ENCODE data around the gene IRF2BPL. TPM values are rescaled to one million over a fixed set of nuclear protein-coding genes. Genes with fewer than 3 reads are reported as not detected.

The IRF2BPL gene
- total RNA-seq, 2 experiments from 2014 or later: 36.2 to 37.7 TPM

DNA sequence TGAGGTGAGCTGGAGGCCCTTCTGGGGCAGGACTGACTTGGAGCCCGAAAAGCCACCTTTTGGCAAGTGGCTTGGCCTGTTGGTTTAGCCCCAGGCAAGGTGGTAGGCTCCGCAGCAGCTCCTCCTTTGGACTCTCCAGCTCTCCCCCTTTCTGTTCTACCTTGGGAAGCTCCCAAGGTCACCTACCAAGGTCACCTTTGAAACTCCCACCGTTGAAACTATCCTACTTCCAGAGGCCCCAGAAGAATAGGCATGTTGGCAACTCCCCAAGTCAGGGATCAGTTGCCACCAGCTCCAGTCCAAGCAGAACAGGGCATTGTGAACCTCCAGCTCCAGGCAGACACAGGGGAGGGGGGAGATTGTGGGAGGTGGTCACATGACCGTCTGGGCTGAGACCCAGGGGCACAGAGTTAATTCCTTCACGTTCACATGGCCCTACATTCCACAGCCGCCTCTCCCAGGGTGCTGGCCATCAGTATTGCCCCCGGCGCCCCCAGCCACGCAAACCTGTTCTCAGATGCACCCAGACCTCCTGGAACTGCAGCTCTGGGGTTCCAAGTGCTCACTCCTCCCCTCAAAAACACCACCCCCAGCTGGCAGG, 14.4 kb downstream of the IRF2BPL start:
- CTCF ChIA-PET: interaction anchor here (1.0 to 1.9 kb wide), 3 partner anchors 39 to 61 kb away, joined by 3 to 7 read pairs (median 4); no protein-coding TSS in a partner anchor
- ATAC-seq: no peak
- intact Hi-C loops (cut with micrococcal nuclease): no loop called here
- TF ChIP-seq, protein P1, sequence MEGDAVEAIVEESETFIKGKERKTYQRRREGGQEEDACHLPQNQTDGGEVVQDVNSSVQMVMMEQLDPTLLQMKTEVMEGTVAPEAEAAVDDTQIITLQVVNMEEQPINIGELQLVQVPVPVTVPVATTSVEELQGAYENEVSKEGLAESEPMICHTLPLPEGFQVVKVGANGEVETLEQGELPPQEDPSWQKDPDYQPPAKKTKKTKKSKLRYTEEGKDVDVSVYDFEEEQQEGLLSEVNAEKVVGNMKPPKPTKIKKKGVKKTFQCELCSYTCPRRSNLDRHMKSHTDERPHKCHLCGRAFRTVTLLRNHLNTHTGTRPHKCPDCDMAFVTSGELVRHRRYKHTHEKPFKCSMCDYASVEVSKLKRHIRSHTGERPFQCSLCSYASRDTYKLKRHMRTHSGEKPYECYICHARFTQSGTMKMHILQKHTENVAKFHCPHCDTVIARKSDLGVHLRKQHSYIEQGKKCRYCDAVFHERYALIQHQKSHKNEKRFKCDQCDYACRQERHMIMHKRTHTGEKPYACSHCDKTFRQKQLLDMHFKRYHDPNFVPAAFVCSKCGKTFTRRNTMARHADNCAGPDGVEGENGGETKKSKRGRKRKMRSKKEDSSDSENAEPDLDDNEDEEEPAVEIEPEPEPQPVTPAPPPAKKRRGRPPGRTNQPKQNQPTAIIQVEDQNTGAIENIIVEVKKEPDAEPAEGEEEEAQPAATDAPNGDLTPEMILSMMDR (IDR thresholded peaks at IDR 0.05): no peak
- Mint-ChIP-seq H3K9me3 (no peaks in the 10 kb centered on the region), H3K36me3 (ENCODE audit: low read depth) (no peaks in the 10 kb centered on the region), H3K4me3 (no peak overlapping the region), H3K4me1 (ENCODE audit: low read depth) (no peaks in the 10 kb centered on the region), H3K27ac (no peak overlapping the region), H3K27me3 (peaks cover 2% of the 10 kb centered on the region)
- DNase-seq: no peak
- POLR2A ChIA-PET: interaction anchor here (1.3 kb wide), 1 partner anchor 58 kb away, joined by 3 read pairs; no protein-coding TSS in a partner anchor

DNA sequence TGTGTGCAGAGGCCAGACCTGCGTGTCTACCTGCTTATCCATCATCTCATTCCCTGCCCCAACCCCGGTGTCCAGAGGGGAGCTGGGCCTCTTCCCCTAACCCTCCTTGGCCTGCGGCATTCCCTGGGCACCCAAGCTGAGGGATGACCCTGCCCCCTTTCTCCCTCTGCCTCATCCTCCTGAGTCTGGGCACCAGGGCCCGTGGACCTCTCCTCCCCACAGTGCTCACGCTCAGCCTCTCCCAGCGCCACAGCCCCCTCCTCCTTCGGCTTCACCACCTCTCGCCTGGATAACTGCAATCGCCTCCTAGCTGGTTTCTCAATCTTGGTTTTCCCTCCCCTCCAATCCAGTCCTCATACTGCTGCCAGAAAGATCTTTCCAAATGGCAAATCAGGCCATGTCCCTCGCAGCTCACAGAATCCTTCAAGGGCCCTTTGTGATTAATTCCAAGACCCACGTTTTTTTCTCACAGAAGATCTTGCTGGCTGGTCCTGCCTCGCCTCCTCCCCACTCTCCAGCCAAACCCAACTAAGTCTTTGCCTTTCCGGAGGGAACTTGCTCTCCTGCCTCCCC, 16.2 kb downstream of the IRF2BPL start:
- peaks cover 2% of the 10 kb centered on the region for H3K27me3 Mint-ChIP-seq
- CTCF ChIA-PET: interaction anchor here (1.2 to 2.3 kb wide), 3 partner anchors 11 to 59 kb away, joined by 3 to 7 read pairs (median 6); no protein-coding TSS in a partner anchor
- TF ChIP-seq, protein P1 (IDR thresholded peaks at IDR 0.05): no peak
- POLR2A ChIA-PET: interaction anchor here (0.6 to 0.9 kb wide), 3 partner anchors 51 to 325 kb away, joined by 3 to 4 read pairs (median 3); no protein-coding TSS in a partner anchor
- no peaks in the 10 kb centered on the region for H3K9me3 Mint-ChIP-seq
- no peak overlapping the region for H3K27ac Mint-ChIP-seq
- ATAC-seq (no peak), DNase-seq (no peak)
- H3K36me3 Mint-ChIP-seq (ENCODE audit: low read depth): no peaks in the 10 kb centered on the region
- no peaks in the 10 kb centered on the region for H3K4me1 Mint-ChIP-seq (ENCODE audit: low read depth)
- intact Hi-C loops (cut with micrococcal nuclease): no loop called here
- H3K4me3 Mint-ChIP-seq: no peak overlapping the region

DNA sequence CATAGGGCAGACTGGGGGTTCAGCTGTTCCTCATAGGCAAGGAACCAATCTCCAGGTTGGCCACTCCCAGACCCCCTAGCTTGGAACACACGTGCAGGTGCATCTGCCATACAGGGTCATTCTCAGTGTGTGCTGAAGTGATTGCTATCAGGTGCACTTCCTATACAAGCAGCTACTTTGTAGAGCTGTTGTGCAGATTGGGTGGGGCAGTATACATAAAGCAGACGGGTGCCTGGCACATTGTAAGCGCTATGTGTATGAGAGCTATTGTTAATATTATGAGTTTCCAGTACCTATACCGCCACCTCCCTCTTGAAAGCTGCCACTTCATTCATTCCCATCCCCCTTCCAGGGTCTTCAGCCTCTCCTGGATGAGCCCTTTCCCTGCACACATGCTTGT, 17.3 kb downstream of the IRF2BPL start:
- Mint-ChIP-seq H3K27ac (no peak overlapping the region), H3K4me1 (ENCODE audit: low read depth) (no peaks in the 10 kb centered on the region), H3K9me3 (no peaks in the 10 kb centered on the region), H3K4me3 (no peak overlapping the region), H3K27me3 (peaks cover 2% of the 10 kb centered on the region), H3K36me3 (ENCODE audit: low read depth) (no peaks in the 10 kb centered on the region)
- CTCF ChIA-PET: interaction anchor here (0.8 to 2.3 kb wide), 3 partner anchors 12 to 60 kb away, joined by 3 to 6 read pairs (median 3); no protein-coding TSS in a partner anchor
- DNase-seq (no peak), ATAC-seq (no peak)
- TF ChIP-seq, protein P1 (IDR thresholded peaks at IDR 0.05): no peak
- intact Hi-C loops (cut with micrococcal nuclease): no loop called here
- POLR2A ChIA-PET: interaction anchor here (1.5 kb wide), 1 partner anchor 39 kb away, joined by 3 read pairs; no protein-coding TSS in a partner anchor

DNA sequence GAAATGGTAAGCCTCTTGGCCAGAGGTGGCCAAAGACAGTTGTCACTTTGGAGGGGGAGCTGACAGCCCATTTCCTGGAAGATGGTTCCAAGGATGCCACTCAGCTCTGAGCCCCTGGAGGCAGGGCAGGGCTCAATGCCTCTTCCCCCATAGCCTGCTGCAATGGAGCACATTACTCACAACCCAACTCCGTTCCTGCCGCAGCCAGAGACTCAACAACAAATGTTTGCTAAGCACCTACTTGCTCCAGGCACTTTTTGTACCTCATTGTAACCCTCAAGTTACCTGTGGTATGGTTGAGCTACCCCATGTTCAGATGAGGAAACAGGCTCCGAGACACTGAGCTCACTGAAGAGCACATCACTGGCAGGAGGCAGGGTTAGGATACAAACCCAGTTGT, 19.5 kb downstream of the IRF2BPL start:
- Mint-ChIP-seq H3K4me1 (ENCODE audit: low read depth) (peaks cover 6% of the 10 kb centered on the region), H3K27ac (no peak overlapping the region), H3K36me3 (ENCODE audit: low read depth) (no peaks in the 10 kb centered on the region), H3K27me3 (peaks cover 3% of the 10 kb centered on the region), H3K9me3 (no peaks in the 10 kb centered on the region), H3K4me3 (no peak overlapping the region)
- intact Hi-C loops (cut with micrococcal nuclease): no loop called here
- ChIA-PET POLR2A (interaction anchor here (0.6 to 1.2 kb wide), 4 partner anchors 9 to 820 kb away, joined by 3 to 4 read pairs (median 3); no protein-coding TSS in a partner anchor), CTCF (interaction anchor here (0.8 to 1.7 kb wide), 4 partner anchors 37 to 133 kb away, joined by 4 to 7 read pairs (median 6); no protein-coding TSS in a partner anchor)
- no peak for DNase-seq
- ATAC-seq: no peak
- TF ChIP-seq, protein P1 (IDR thresholded peaks at IDR 0.05): no peak

DNA sequence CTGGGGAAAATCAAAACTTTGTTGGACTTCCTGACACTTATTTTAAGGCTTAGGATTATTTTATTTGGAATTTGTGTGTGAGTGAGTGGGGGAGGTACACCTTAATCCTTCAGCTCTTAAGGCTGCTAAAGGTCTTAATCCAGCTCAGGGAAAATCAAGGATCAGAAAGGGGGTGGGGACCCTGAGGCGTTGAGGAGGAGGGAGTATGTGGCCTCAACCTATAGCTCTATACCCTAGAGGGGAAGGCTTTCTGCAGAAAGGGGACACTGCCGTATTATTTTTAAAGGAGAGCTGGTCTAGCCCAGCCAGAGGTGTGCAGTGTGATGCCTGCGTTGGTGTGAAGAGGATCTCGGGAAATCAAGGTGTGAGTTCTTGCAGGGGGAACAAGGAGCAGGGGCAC, 20.0 kb downstream of the IRF2BPL start:
- POLR2A ChIA-PET: interaction anchor here (0.9 to 1.2 kb wide), 3 partner anchors 9 to 15 kb away, joined by 3 to 4 read pairs (median 3); no protein-coding TSS in a partner anchor
- no peak for DNase-seq
- ATAC-seq: no peak
- Mint-ChIP-seq H3K36me3 (ENCODE audit: low read depth) (no peaks in the 10 kb centered on the region), H3K4me1 (ENCODE audit: low read depth) (peaks cover 6% of the 10 kb centered on the region), H3K4me3 (no peak overlapping the region), H3K27me3 (peaks cover 3% of the 10 kb centered on the region), H3K27ac (no peak overlapping the region), H3K9me3 (no peaks in the 10 kb centered on the region)
- TF ChIP-seq, protein P1 (IDR thresholded peaks at IDR 0.05): no peak
- CTCF ChIA-PET: interaction anchor here (0.8 to 1.7 kb wide), 4 partner anchors 37 to 132 kb away, joined by 4 to 7 read pairs (median 6); no protein-coding TSS in a partner anchor
- intact Hi-C loops (cut with micrococcal nuclease): no loop called here
